Body of pancreas (tissue), 4 donors: ENCODE results near the gene ID4. TPM values are rescaled to one million over a fixed set of nuclear protein-coding genes. Genes with fewer than 3 reads are reported as not detected.

ENCODE experiments used
- ATAC-seq: fragments of 150-250 bp; one replicate; pipeline ENCODE4 v1.9.1; 2016
- DNase-seq, 4 donors: peaks; one replicate each; pipeline ENCODE4 v3.0.0-alpha.2; 2019
- H3K27ac ChIP-seq, 4 donors: fragments of 200-600 bp; sonication (generic); 1 replicate in 3 of 4; 2 replicates in 1 of 4; pipeline versions ENCODE4 v1.5.1 to v1.6.1; 2016 to 2019; ENCODE audit warnings: mild to moderate bottlenecking in 1 of 4, mixed read lengths in 1 of 4, moderate library complexity in 1 of 4
- H3K27me3 ChIP-seq, 2 donors: fragments of 200-600 bp; sonication (generic); one replicate each; pipeline ENCODE4 v1.6.0; 2016; ENCODE audit warnings: mild to moderate bottlenecking in 1 of 2
- H3K36me3 ChIP-seq, 2 donors: fragments of 200-600 bp; sonication (generic); replicated peaks in 1 of 2; 2 replicates each; pipeline ENCODE4 v1.5.1; 2016; ENCODE audit warnings: low read depth in 2 of 2; ENCODE audit not compliant: insufficient read depth in 1 of 2
- H3K4me1 ChIP-seq: fragments of 200-600 bp; sonication (generic); one replicate; pipeline ENCODE4 v1.6.0; 2016
- H3K4me3 ChIP-seq, 2 donors: fragments of 200-600 bp; sonication (generic); 1 replicate in 1 of 2; 2 replicates in 1 of 2; pipeline ENCODE4 v1.5.1; 2016 to 2019
- H3K9me3 ChIP-seq, 3 donors: fragments of 200-600 bp; sonication (generic); 1 replicate in 2 of 3; 2 replicates in 1 of 3; pipeline ENCODE4 v1.5.1; 2016
- POLR2A ChIP-seq, 3 donors: fragments of 450-650 bp; IDR thresholded peaks; one replicate each; pipeline ENCODE4 v1.6.1; 2016; ENCODE audit warnings: antibody characterized with exemption in 3 of 3, mild to moderate bottlenecking in 2 of 3
- WGBS, 2 donors: methylation state at CpG; one replicate each; pipeline ENCODE4 v1.1.5; 2017; 5-methylcytosine and 5-hydroxymethylcytosine counted together
- intact Hi-C: fragments of 100-400 bp; cut with DNase I; formaldehyde crosslinking; loops from one replicate; pipeline ENCODE4 v1.15.1; 2023
- total RNA-seq, 2 donors: library from RNA; depleted of rRNA; stranded (reverse); fragments of >200 nt; gene quantifications; one replicate each; pipeline ENCODE4 v1.1.0, GENCODE V29; 2016
- TF ChIP-seq, protein P1 (sequence below), 7 experiments: fragments of 450-650 bp in 4 of 7; fragments of 200-600 bp in 3 of 7; sonication (generic) in 3 of 7; IDR thresholded peaks; one replicate each; pipeline ENCODE4 v1.5.1; 2016 to 2019; ENCODE audit warnings: antibody characterized with exemption in 7 of 7

The ID4 gene
- total RNA-seq, 2 donors from 2014 or later: 53.7 to 72.5 TPM

DNA sequence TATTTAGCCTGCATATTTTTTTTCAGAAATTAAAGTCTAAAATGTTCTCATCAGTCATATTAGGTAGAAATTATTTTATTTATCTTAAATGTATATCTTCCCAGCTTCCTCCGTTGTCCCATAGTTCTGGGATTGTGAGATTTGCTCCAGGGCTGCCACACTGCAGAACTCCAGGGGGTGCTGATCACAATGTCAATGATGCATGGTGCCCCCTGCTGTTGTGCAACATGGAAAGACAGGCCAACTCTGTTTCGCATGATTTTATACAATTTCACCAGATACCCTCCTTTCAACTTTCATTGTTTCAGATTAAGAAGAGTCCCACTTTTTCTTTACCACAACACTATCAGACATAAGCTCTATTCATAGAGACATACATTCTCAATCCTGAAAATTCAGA lies 35.9 kb downstream of the ID4 start:
- Histone ChIP-seq H3K27me3 (no peaks in the 10 kb centered on the region), H3K36me3 (no peaks in the 10 kb centered on the region), H3K4me1 (peaks cover 11% of the 10 kb centered on the region), H3K27ac (no peak overlapping the region), H3K9me3 (no peaks in the 10 kb centered on the region), H3K4me3 (no peak overlapping the region)
- ATAC-seq: no peak
- intact Hi-C loops: loop anchor here (10.0 kb wide), 1 partner anchor 172 kb away; no protein-coding TSS in a partner anchor
- TF ChIP-seq, protein P1, sequence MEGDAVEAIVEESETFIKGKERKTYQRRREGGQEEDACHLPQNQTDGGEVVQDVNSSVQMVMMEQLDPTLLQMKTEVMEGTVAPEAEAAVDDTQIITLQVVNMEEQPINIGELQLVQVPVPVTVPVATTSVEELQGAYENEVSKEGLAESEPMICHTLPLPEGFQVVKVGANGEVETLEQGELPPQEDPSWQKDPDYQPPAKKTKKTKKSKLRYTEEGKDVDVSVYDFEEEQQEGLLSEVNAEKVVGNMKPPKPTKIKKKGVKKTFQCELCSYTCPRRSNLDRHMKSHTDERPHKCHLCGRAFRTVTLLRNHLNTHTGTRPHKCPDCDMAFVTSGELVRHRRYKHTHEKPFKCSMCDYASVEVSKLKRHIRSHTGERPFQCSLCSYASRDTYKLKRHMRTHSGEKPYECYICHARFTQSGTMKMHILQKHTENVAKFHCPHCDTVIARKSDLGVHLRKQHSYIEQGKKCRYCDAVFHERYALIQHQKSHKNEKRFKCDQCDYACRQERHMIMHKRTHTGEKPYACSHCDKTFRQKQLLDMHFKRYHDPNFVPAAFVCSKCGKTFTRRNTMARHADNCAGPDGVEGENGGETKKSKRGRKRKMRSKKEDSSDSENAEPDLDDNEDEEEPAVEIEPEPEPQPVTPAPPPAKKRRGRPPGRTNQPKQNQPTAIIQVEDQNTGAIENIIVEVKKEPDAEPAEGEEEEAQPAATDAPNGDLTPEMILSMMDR (IDR thresholded peaks at IDR 0.05): no peak
- TF ChIP-seq POLR2A (IDR thresholded peaks at IDR 0.05): no peak
- no peak for DNase-seq
- 75 to 86% methylated on average over 2 of the region's 2 CpGs for WGBS, 2 donors

GRCh38 chr6:19876672-19877071 lies 39.5 kb downstream of the ID4 start:
- Histone ChIP-seq H3K36me3 (no peaks in the 10 kb centered on the region), H3K27me3 (no peaks in the 10 kb centered on the region), H3K4me3 (no peak overlapping the region), H3K27ac (no peak overlapping the region), H3K4me1 (no peaks in the 10 kb centered on the region), H3K9me3 (no peaks in the 10 kb centered on the region)
- ATAC-seq (no peak), DNase-seq (no peak)
- intact Hi-C loops: loop anchor here (10.0 kb wide), 1 partner anchor 168 kb away; no protein-coding TSS in a partner anchor
- WGBS, 2 donors: 82 to 84% methylated on average over 5 of the region's 5 CpGs
- TF ChIP-seq, protein P1 (IDR thresholded peaks at IDR 0.05): no peak
- no peak for TF ChIP-seq POLR2A (IDR thresholded peaks at IDR 0.05)

- WGBS, 2 donors: 25 to 32% methylated on average over 1 of the region's 1 CpG
- no peaks in the 10 kb centered on the region for H3K27me3 ChIP-seq
- H3K4me3 ChIP-seq: no peak overlapping the region
- no peaks in the 10 kb centered on the region for H3K36me3 ChIP-seq
- ATAC-seq: no peak
- no peak overlapping the region for H3K27ac ChIP-seq
- no peaks in the 10 kb centered on the region for H3K4me1 ChIP-seq
- TF ChIP-seq, protein P1 (IDR thresholded peaks at IDR 0.05): no peak
- no peak for TF ChIP-seq POLR2A (IDR thresholded peaks at IDR 0.05)
- no peak for DNase-seq
- intact Hi-C loops: loop anchor here (10.0 kb wide), 1 partner anchor 165 kb away; no protein-coding TSS in a partner anchor
- H3K9me3 ChIP-seq: no peaks in the 10 kb centered on the region
Observed at GRCh38 chr6:19879663-19880062, 42.5 kb downstream of the ID4 start.

DNA sequence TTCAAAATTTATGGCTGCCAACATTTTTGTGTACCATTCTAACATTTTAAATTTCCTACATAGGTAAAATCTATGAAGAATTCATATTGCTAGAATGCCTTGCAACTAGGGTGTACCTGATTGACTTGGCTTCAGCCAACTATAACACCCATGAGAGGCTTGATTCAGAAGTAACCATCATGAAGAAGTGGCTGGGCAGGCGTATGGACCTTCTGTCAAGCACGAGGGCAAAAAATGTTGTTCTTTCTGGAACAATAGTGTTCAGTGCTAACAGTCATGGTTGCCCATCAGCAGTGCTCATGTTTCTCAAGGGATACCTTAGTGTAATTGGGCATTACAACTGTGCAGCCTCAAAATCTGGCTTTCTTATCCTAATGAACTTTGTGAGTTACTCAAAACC lies 42.9 kb downstream of the ID4 start:
- TF ChIP-seq POLR2A (IDR thresholded peaks at IDR 0.05): no peak
- TF ChIP-seq, protein P1 (IDR thresholded peaks at IDR 0.05): no peak
- Histone ChIP-seq H3K27me3 (no peaks in the 10 kb centered on the region), H3K9me3 (no peaks in the 10 kb centered on the region), H3K4me3 (no peak overlapping the region), H3K36me3 (no peaks in the 10 kb centered on the region), H3K4me1 (no peaks in the 10 kb centered on the region), H3K27ac (no peak overlapping the region)
- intact Hi-C loops: no loop called here
- 61 to 70% methylated on average over 2 of the region's 2 CpGs for WGBS, 2 donors
- ATAC-seq (no peak), DNase-seq (no peak)

- intact Hi-C loops: no loop called here
- ATAC-seq (no peak), DNase-seq (no peak)
- Histone ChIP-seq H3K9me3 (no peaks in the 10 kb centered on the region), H3K4me1 (no peaks in the 10 kb centered on the region), H3K4me3 (no peak overlapping the region), H3K36me3 (no peaks in the 10 kb centered on the region), H3K27me3 (no peaks in the 10 kb centered on the region), H3K27ac (no peak overlapping the region)
- no peak for TF ChIP-seq POLR2A (IDR thresholded peaks at IDR 0.05)
- TF ChIP-seq, protein P1 (IDR thresholded peaks at IDR 0.05): no peak
- WGBS, 2 donors: 82 to 83% methylated on average over 5 of the region's 5 CpGs
Observed at GRCh38 chr6:19891451-19891850, 54.3 kb downstream of the ID4 start.
